ENCODE measurements around the gene FKBP14. TPM values are rescaled to one million over a fixed set of nuclear protein-coding genes. Genes with fewer than 3 reads are reported as not detected.

The FKBP14 gene
- polyA plus RNA-seq, 6 donors from 2014 or later, result 1.5 to 3.3 (median 2.4) TPM

- Mint-ChIP-seq H3K27me3 (no peaks in the 10 kb centered on the region), H3K4me1 (no peaks in the 10 kb centered on the region), H3K4me3 (no peak overlapping the region), H3K9me3 (peaks cover 0 to 1% (median 0%) of the 10 kb centered on the region in 7 donors), H3K27ac (no peak overlapping the region), H3K36me3 (peaks cover 21 to 25% of the 10 kb centered on the region in 2 donors)
- DNase-seq (no peak), ATAC-seq (ENCODE audit: low read depth in 2 of 2) (no peak)
Observed at GRCh38 chr7:30048582-30048981, 22.1 kb upstream of the FKBP14 start.

- H3K36me3 Mint-ChIP-seq, result peaks cover 21 to 25% of the 10 kb centered on the region in 2 donors
- DNase-seq (no peak), ATAC-seq (ENCODE audit: low read depth in 2 of 2) (no peak)
- H3K9me3 Mint-ChIP-seq, result peaks cover 0 to 3% (median 0%) of the 10 kb centered on the region in 7 donors
- no peaks in the 10 kb centered on the region for H3K4me1 Mint-ChIP-seq
- H3K27ac Mint-ChIP-seq, result no peak overlapping the region
- no peaks in the 10 kb centered on the region for H3K27me3 Mint-ChIP-seq
- no peak overlapping the region for H3K4me3 Mint-ChIP-seq
Observed at GRCh38 chr7:30047124-30047523, 20.6 kb upstream of the FKBP14 start.

GRCh38 chr7:30046127-30046770 is 19.7 kb upstream of the FKBP14 start:
- ATAC-seq (ENCODE audit: low read depth in 2 of 2), result no peak
- no peak overlapping the region for H3K4me3 Mint-ChIP-seq
- H3K36me3 Mint-ChIP-seq, result peaks cover 21 to 25% of the 10 kb centered on the region in 2 donors
- H3K9me3 Mint-ChIP-seq, result peaks cover 0 to 8% (median 0%) of the 10 kb centered on the region in 7 donors
- H3K4me1 Mint-ChIP-seq, result no peaks in the 10 kb centered on the region
- no peaks in the 10 kb centered on the region for H3K27me3 Mint-ChIP-seq
- no peak overlapping the region for H3K27ac Mint-ChIP-seq
- no peak for DNase-seq

GRCh38 chr7:30041526-30042269 is 15.2 kb upstream of the FKBP14 start:
- peaks cover 0 to 8% (median 0%) of the 10 kb centered on the region in 7 donors for H3K9me3 Mint-ChIP-seq
- H3K4me1 Mint-ChIP-seq, result peaks cover 0 to 4% (median 0%) of the 10 kb centered on the region in 3 donors
- no peak overlapping the region for H3K27ac Mint-ChIP-seq
- no peak overlapping the region for H3K4me3 Mint-ChIP-seq
- H3K36me3 Mint-ChIP-seq, result peaks cover 2 to 14% of the 10 kb centered on the region in 2 donors
- ATAC-seq (ENCODE audit: low read depth in 2 of 2), result no peak
- DNase-seq, result no peak
- H3K27me3 Mint-ChIP-seq, result no peaks in the 10 kb centered on the region

- DNase-seq, result no peak
- no peak for ATAC-seq (ENCODE audit: low read depth in 2 of 2)
- Mint-ChIP-seq H3K27ac (no peak overlapping the region), H3K36me3 (peaks cover 0 to 6% of the 10 kb centered on the region in 2 donors), H3K4me1 (peaks cover 0 to 4% (median 0%) of the 10 kb centered on the region in 3 donors), H3K27me3 (no peaks in the 10 kb centered on the region), H3K9me3 (peaks cover 0 to 8% (median 0%) of the 10 kb centered on the region in 7 donors), H3K4me3 (no peak overlapping the region)
Observed at GRCh38 chr7:30040938-30041337, 14.4 kb upstream of the FKBP14 start.

GRCh38 chr7:30038196-30038980 is 11.9 kb upstream of the FKBP14 start:
- Mint-ChIP-seq H3K4me1 (peaks cover 0 to 4% (median 0%) of the 10 kb centered on the region in 3 donors), H3K4me3 (no peak overlapping the region), H3K27ac (peak overlapping the region in 1 of 6 donors; percentile 7), H3K27me3 (no peaks in the 10 kb centered on the region), H3K9me3 (peaks cover 0 to 7% (median 0%) of the 10 kb centered on the region in 7 donors), H3K36me3 (no peaks in the 10 kb centered on the region)
- DNase-seq, result no peak
- ATAC-seq (ENCODE audit: low read depth in 2 of 2), result no peak

- ATAC-seq (ENCODE audit: low read depth in 2 of 2) (no peak), DNase-seq (no peak)
- H3K36me3 Mint-ChIP-seq, result no peaks in the 10 kb centered on the region
- H3K27ac Mint-ChIP-seq, result peak overlapping the region in 1 of 6 donors; percentile 23
- no peak overlapping the region for H3K4me3 Mint-ChIP-seq
- no peaks in the 10 kb centered on the region for H3K9me3 Mint-ChIP-seq
- peaks cover 0 to 4% (median 0%) of the 10 kb centered on the region in 3 donors for H3K4me1 Mint-ChIP-seq
- H3K27me3 Mint-ChIP-seq, result no peaks in the 10 kb centered on the region
Observed at GRCh38 chr7:30036220-30036619, 9.7 kb upstream of the FKBP14 start.

GRCh38 chr7:30034501-30034900 is 8.0 kb upstream of the FKBP14 start:
- Mint-ChIP-seq H3K4me1 (peaks cover 0 to 4% (median 0%) of the 10 kb centered on the region in 3 donors), H3K27me3 (no peaks in the 10 kb centered on the region), H3K27ac (no peak overlapping the region), H3K9me3 (no peaks in the 10 kb centered on the region), H3K36me3 (no peaks in the 10 kb centered on the region), H3K4me3 (no peak overlapping the region)
- no peak for ATAC-seq (ENCODE audit: low read depth in 2 of 2)
- no peak for DNase-seq

- DNase-seq (no peak), ATAC-seq (ENCODE audit: low read depth in 2 of 2) (no peak)
- H3K4me3 Mint-ChIP-seq, result peak overlapping the region in 1 of 8 donors; percentile 9
- no peaks in the 10 kb centered on the region for H3K9me3 Mint-ChIP-seq
- H3K4me1 Mint-ChIP-seq, result peaks cover 4 to 6% (median 5%) of the 10 kb centered on the region in 3 donors
- H3K27ac Mint-ChIP-seq, result no peak overlapping the region
- H3K36me3 Mint-ChIP-seq, result no peaks in the 10 kb centered on the region
- H3K27me3 Mint-ChIP-seq, result no peaks in the 10 kb centered on the region
Observed at GRCh38 chr7:30032310-30033125, 6.0 kb upstream of the FKBP14 start.

GRCh38 chr7:30029696-30030095 is 3.2 kb upstream of the FKBP14 start:
- ATAC-seq (ENCODE audit: low read depth in 2 of 2) (no peak), DNase-seq (no peak)
- no peaks in the 10 kb centered on the region for H3K27me3 Mint-ChIP-seq
- H3K4me1 Mint-ChIP-seq, result peaks cover 20 to 21% (median 20%) of the 10 kb centered on the region in 3 donors
- no peaks in the 10 kb centered on the region for H3K9me3 Mint-ChIP-seq
- no peak overlapping the region for H3K27ac Mint-ChIP-seq
- no peaks in the 10 kb centered on the region for H3K36me3 Mint-ChIP-seq
- H3K4me3 Mint-ChIP-seq, result peak overlapping the region in 2 of 8 donors; percentile 93 to 97

- H3K9me3 Mint-ChIP-seq, result no peaks in the 10 kb centered on the region
- no peaks in the 10 kb centered on the region for H3K36me3 Mint-ChIP-seq
- ATAC-seq (ENCODE audit: low read depth in 2 of 2), result peak; percentile 11 to 13
- peak overlapping the region in 5 of 6 donors; percentile 12 to 91 (median 71) for H3K27ac Mint-ChIP-seq
- no peaks in the 10 kb centered on the region for H3K27me3 Mint-ChIP-seq
- H3K4me3 Mint-ChIP-seq, result peak overlapping the region in 2 of 8 donors; percentile 93 to 97
- peak; percentile 23 for DNase-seq
- peaks cover 20 to 23% (median 21%) of the 10 kb centered on the region in 3 donors for H3K4me1 Mint-ChIP-seq
Observed at GRCh38 chr7:30028749-30029635, 2.5 kb upstream of the FKBP14 start.

- no peaks in the 10 kb centered on the region for H3K36me3 Mint-ChIP-seq
- H3K4me3 Mint-ChIP-seq, result peak within 1 kb of the TSS in 3 of 8 donors; percentile 94 to 99 (median 97)
- H3K9me3 Mint-ChIP-seq, result no peaks in the 10 kb centered on the region
- no peaks in the 10 kb centered on the region for H3K27me3 Mint-ChIP-seq
- peak; percentile 39 to 51 for ATAC-seq (ENCODE audit: low read depth in 2 of 2)
- H3K27ac Mint-ChIP-seq, result peak within 1 kb of the TSS; percentile 91 to 97 (median 96)
- peak; percentile 90 for DNase-seq
- peaks cover 24 to 29% (median 25%) of the 10 kb centered on the region in 3 donors for H3K4me1 Mint-ChIP-seq
Observed at GRCh38 chr7:30028216-30028748, 1.8 kb upstream of the FKBP14 start, which contains the start of gene PLEKHA8. Gene PLEKHA8, plus strand, starts transcription at chr7:30028412. Its CDS starts 351 bp downstream, at chr7:30028763.

Data from naive B cell (primary cell).